ENCODE data around the gene CINP. TPM values are rescaled to one million over a fixed set of nuclear protein-coding genes. Genes with fewer than 3 reads are reported as not detected.

Gene CINP
- polyA plus RNA-seq, 6 donors from 2014 or later: 28.6 to 42.4 (median 34.9) TPM

GRCh38 chr14:102323102-102323501, 39.6 kb downstream of the CINP start:
- ATAC-seq (ENCODE audit: low read depth in 2 of 2) (no peak), DNase-seq (peak; percentile 31)
- Mint-ChIP-seq H3K27ac (peak overlapping the region in 4 of 6 donors; percentile 22 to 61 (median 36)), H3K36me3 (peaks cover 5 to 6% of the 10 kb centered on the region in 2 donors), H3K9me3 (no peaks in the 10 kb centered on the region), H3K4me1 (peaks cover 25 to 47% (median 33%) of the 10 kb centered on the region in 3 donors), H3K27me3 (no peaks in the 10 kb centered on the region), H3K4me3 (peak overlapping the region in 2 of 8 donors; percentile 9 to 99)

GRCh38 chr14:102321456-102322422, 41.0 kb downstream of the CINP start:
- peak overlapping the region in 6 of 8 donors; percentile 32 to 99 (median 78) for H3K4me3 Mint-ChIP-seq

GRCh38 chr14:102320671-102321455, 41.8 kb downstream of the CINP start:
- Mint-ChIP-seq H3K9me3 (peaks cover 0 to 5% (median 0%) of the 10 kb centered on the region in 7 donors), H3K36me3 (no peaks in the 10 kb centered on the region), H3K27me3 (peaks cover 0 to 4% (median 0%) of the 10 kb centered on the region in 3 donors), H3K27ac (peak overlapping the region in 4 of 6 donors; percentile 77 to 100 (median 96)), H3K4me3 (peak overlapping the region; percentile 47 to 99 (median 89)), H3K4me1 (peaks cover 35 to 68% (median 55%) of the 10 kb centered on the region in 3 donors)
- no peak for DNase-seq
- no peak for ATAC-seq (ENCODE audit: low read depth in 2 of 2)

More at GRCh38 chr14:102321456-102322422, 41.0 kb downstream of the CINP start:
- DNase-seq (no peak), ATAC-seq (ENCODE audit: low read depth in 2 of 2) (no peak)
- peak overlapping the region in 1 of 6 donors; percentile 19 for H3K27ac Mint-ChIP-seq
- H3K36me3 Mint-ChIP-seq: peaks cover 5 to 6% of the 10 kb centered on the region in 2 donors
- H3K9me3 Mint-ChIP-seq: peaks cover 0 to 3% (median 0%) of the 10 kb centered on the region in 7 donors
- peaks cover 0 to 2% (median 0%) of the 10 kb centered on the region in 3 donors for H3K27me3 Mint-ChIP-seq
- H3K4me1 Mint-ChIP-seq: peaks cover 33 to 60% (median 47%) of the 10 kb centered on the region in 3 donors

GRCh38 chr14:102320033-102320660, 42.5 kb downstream of the CINP start:
- DNase-seq (no peak), ATAC-seq (ENCODE audit: low read depth in 2 of 2) (peak; percentile 38 to 40)
- Mint-ChIP-seq H3K4me3 (peak overlapping the region; percentile 88 to 99 (median 91)), H3K27ac (peak overlapping the region; percentile 76 to 100 (median 96)), H3K27me3 (peaks cover 0 to 4% (median 0%) of the 10 kb centered on the region in 3 donors), H3K4me1 (peaks cover 35 to 68% (median 59%) of the 10 kb centered on the region in 3 donors), H3K36me3 (no peaks in the 10 kb centered on the region), H3K9me3 (peaks cover 0 to 5% (median 0%) of the 10 kb centered on the region in 7 donors)

- Mint-ChIP-seq H3K9me3 (peaks cover 0 to 5% (median 0%) of the 10 kb centered on the region in 7 donors), H3K27ac (peak within 1 kb of the TSS; percentile 98 to 100 (median 99)), H3K36me3 (no peaks in the 10 kb centered on the region), H3K4me3 (peak within 1 kb of the TSS; percentile 94 to 99 (median 98)), H3K4me1 (peaks cover 41 to 71% (median 65%) of the 10 kb centered on the region in 3 donors), H3K27me3 (peaks cover 0 to 4% (median 0%) of the 10 kb centered on the region in 3 donors)
- DNase-seq (peak; percentile 93), ATAC-seq (ENCODE audit: low read depth in 2 of 2) (peak; percentile 73 to 74)
These were observed 43.2 kb downstream of the CINP start, which contains the start of gene ZNF839 for GRCh38 chr14:102319351-102320032. Gene ZNF839, plus strand, starts transcription at chr14:102319746. Its CDS starts 20 bp downstream, at chr14:102319766.

GRCh38 chr14:102318781-102319276, 43.9 kb downstream of the CINP start:
- no peak for DNase-seq
- Mint-ChIP-seq H3K4me1 (peaks cover 44 to 78% (median 72%) of the 10 kb centered on the region in 3 donors), H3K4me3 (peak overlapping the region; percentile 94 to 99 (median 98)), H3K27me3 (peaks cover 0 to 4% (median 0%) of the 10 kb centered on the region in 3 donors), H3K27ac (peak overlapping the region; percentile 98 to 100 (median 99)), H3K9me3 (peaks cover 0 to 5% (median 0%) of the 10 kb centered on the region in 7 donors), H3K36me3 (no peaks in the 10 kb centered on the region)
- no peak for ATAC-seq (ENCODE audit: low read depth in 2 of 2)

- no peak for DNase-seq
- no peak for ATAC-seq (ENCODE audit: low read depth in 2 of 2)
- Mint-ChIP-seq H3K36me3 (no peaks in the 10 kb centered on the region), H3K4me3 (peak overlapping the region; percentile 94 to 99 (median 97)), H3K27ac (peak overlapping the region; percentile 93 to 100 (median 99)), H3K27me3 (peaks cover 0 to 4% (median 0%) of the 10 kb centered on the region in 3 donors), H3K9me3 (peaks cover 0 to 5% (median 0%) of the 10 kb centered on the region in 7 donors), H3K4me1 (peaks cover 41 to 73% (median 65%) of the 10 kb centered on the region in 3 donors)
These were observed 45.0 kb downstream of the CINP start for GRCh38 chr14:102317564-102318248.

GRCh38 chr14:102316743-102317563, 45.7 kb downstream of the CINP start:
- H3K4me3 Mint-ChIP-seq: peak overlapping the region; percentile 94 to 99 (median 96)
- peaks cover 0 to 4% (median 0%) of the 10 kb centered on the region in 3 donors for H3K27me3 Mint-ChIP-seq
- H3K27ac Mint-ChIP-seq: peak overlapping the region; percentile 93 to 100 (median 99)
- ATAC-seq (ENCODE audit: low read depth in 2 of 2): peak; percentile 58 to 61
- peak; percentile 97 for DNase-seq
- peaks cover 0 to 5% (median 0%) of the 10 kb centered on the region in 7 donors for H3K9me3 Mint-ChIP-seq
- no peaks in the 10 kb centered on the region for H3K36me3 Mint-ChIP-seq
- peaks cover 41 to 65% (median 62%) of the 10 kb centered on the region in 3 donors for H3K4me1 Mint-ChIP-seq

- Mint-ChIP-seq H3K27ac (peak overlapping the region; percentile 93 to 100 (median 99)), H3K4me1 (peaks cover 35 to 62% (median 60%) of the 10 kb centered on the region in 3 donors), H3K9me3 (peaks cover 0 to 5% (median 0%) of the 10 kb centered on the region in 7 donors), H3K36me3 (no peaks in the 10 kb centered on the region), H3K27me3 (peaks cover 0 to 4% (median 0%) of the 10 kb centered on the region in 3 donors), H3K4me3 (peak overlapping the region; percentile 94 to 99 (median 96))
- ATAC-seq (ENCODE audit: low read depth in 2 of 2): no peak
- DNase-seq: no peak
These were observed 46.4 kb downstream of the CINP start for GRCh38 chr14:102316338-102316742.

- Mint-ChIP-seq H3K36me3 (no peaks in the 10 kb centered on the region), H3K27ac (peak overlapping the region in 2 of 6 donors; percentile 27 to 92), H3K4me3 (peak overlapping the region in 7 of 8 donors; percentile 87 to 99 (median 94)), H3K27me3 (peaks cover 0 to 4% (median 0%) of the 10 kb centered on the region in 3 donors), H3K9me3 (peaks cover 0 to 5% (median 0%) of the 10 kb centered on the region in 7 donors), H3K4me1 (peaks cover 31 to 56% (median 48%) of the 10 kb centered on the region in 3 donors)
- no peak for DNase-seq
- ATAC-seq (ENCODE audit: low read depth in 2 of 2): no peak
These were observed 47.6 kb downstream of the CINP start for GRCh38 chr14:102315121-102315520.

Measured in naive B cell (primary cell).